Measurements from ENCODE around the gene PSIP1. TPM values are rescaled to one million over a fixed set of nuclear protein-coding genes. Genes with fewer than 3 reads are reported as not detected.

Gene PSIP1
- total and polyA plus RNA-seq, 9 of the 15 experiments (the other 6 are each of a cell fraction or from before 2014, with no cell fraction given), result 18.8 to 119 (median 59.9) TPM

DNA sequence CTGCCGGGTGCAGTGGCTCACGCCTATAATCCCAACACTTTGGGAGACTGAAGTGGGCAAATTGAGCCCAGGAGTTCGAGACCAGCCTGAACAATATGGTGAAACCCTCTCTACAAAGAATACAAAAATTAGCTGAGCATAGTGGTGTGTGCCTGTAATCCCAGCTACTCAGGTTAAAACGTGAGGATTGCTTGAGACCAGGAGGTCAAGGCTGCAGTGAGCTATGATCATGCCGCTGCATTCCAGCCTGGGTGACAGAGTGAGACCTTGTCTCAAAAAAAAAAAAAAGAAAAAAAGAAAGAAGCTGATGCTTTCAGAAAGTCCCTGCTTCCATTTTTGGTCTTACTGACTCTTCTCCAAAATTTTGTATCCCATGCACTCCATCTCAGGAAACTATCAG lies 56.8 kb downstream of the PSIP1 start:
- TF ChIP-seq TAF1 (IDR thresholded peaks at IDR 0.05; ENCODE audit: control insufficient read depth, extremely low read depth, insufficient read depth, low read length, severe bottlenecking) (no peak), SMAD2 (IDR thresholded peaks at IDR 0.05; ENCODE audit: low read depth, low read length) (no peak), ZNF76 (CRISPR knock-in tag; IDR thresholded peaks at IDR 0.05; ENCODE audit: borderline replicate concordance) (no peak), FOXJ3 (CRISPR knock-in tag; IDR thresholded peaks at IDR 0.05) (no peak), FOS (IDR thresholded peaks at IDR 0.05; ENCODE audit: extremely low read depth, insufficient read length) (no peak), ZNF12 (CRISPR knock-in tag; IDR thresholded peaks at IDR 0.05) (no peak)
- FAIRE-seq (no peak), ATAC-seq (no peak), DNase-seq (ENCODE audit: extremely low read depth in 1 of 4, low spot score in 3 of 4) (no peak)
- WGBS (ENCODE audit: insufficient coverage, low coverage, missing lambda C conversion rate), result 100% methylated on average over 4 of the region's 5 CpGs
- H4K20me1 ChIP-seq (replicated peaks; ENCODE audit: control insufficient read depth, insufficient read depth, low read length), result no peaks in the 10 kb centered on the region
- H3K27me3 ChIP-seq (ENCODE audit: control insufficient read depth in 2 of 2, insufficient read depth in 2 of 2, low read length in 2 of 2), result no peaks in the 10 kb centered on the region
- H3K9me1 ChIP-seq (ENCODE audit: control insufficient read depth, insufficient read depth, low read length), result no peaks in the 10 kb centered on the region
- ChIA-PET POLR2A (no interaction called here), CTCF (ENCODE audit: low intra/inter-chr PET ratio) (no interaction called here)
- H3K27ac ChIP-seq (ENCODE audit: extremely low read depth, low read depth, low read length), result no peak overlapping the region
- no peaks in the 10 kb centered on the region for H3K9me3 ChIP-seq (replicated peaks; ENCODE audit: control insufficient read depth, insufficient read depth, low read depth, low read length)
- no peak overlapping the region for H3K9ac ChIP-seq (ENCODE audit: insufficient read depth in 1 of 2, low read depth in 2 of 2, low read length in 2 of 2)
- BruUV-seq (replicated peaks), result no TSS peak
- H3K4me2 ChIP-seq (ENCODE audit: insufficient read depth, low read length), result no peak overlapping the region
- H3K79me2 ChIP-seq (ENCODE audit: control insufficient read depth, insufficient read depth, low read length), result no peaks in the 10 kb centered on the region; the same call in 2 of the 3 replicates
- in situ Hi-C loops (cut with MboI) (no loop called here), intact Hi-C loops (cut with micrococcal nuclease) (no loop called here)
- H2AFZ ChIP-seq (ENCODE audit: low read depth, low read length), result no peak overlapping the region
- peaks cover 72% of the 10 kb centered on the region for H3K36me3 ChIP-seq (ENCODE audit: control insufficient read depth, insufficient read depth, low read length)
- H3K4me3 ChIP-seq, result no peak overlapping the region
- H3K4me1 ChIP-seq (replicated peaks in 1 of 2; ENCODE audit: control insufficient read depth in 2 of 2, insufficient read depth in 2 of 2, low read length in 2 of 2), result no peaks in the 10 kb centered on the region

DNA sequence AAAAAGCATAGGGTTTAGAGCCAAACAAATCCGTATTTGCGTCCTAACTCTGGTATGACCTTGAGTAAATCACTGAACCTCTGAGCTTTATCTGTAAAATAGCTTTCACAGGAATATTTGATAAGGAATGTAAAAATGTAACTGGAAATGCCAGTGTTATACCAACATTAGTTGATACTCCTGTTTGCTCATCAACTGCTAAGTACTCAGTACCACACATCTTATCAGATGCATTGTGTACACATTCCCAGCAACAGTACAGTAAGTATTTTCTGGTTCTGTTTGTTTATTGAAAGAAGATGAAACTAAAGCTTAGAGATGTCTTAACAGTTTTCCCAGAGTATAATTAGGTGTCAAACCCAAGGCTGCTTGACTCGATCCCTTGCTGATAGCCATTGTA lies 66.6 kb downstream of the PSIP1 start:
- no peak for FAIRE-seq
- Histone ChIP-seq H3K4me2 (ENCODE audit: insufficient read depth, low read length) (no peak overlapping the region), H3K36me3 (ENCODE audit: control insufficient read depth, insufficient read depth, low read length) (peaks cover 70% of the 10 kb centered on the region), H3K4me3 (no peak overlapping the region), H3K9me1 (ENCODE audit: control insufficient read depth, insufficient read depth, low read length) (peaks cover 2% of the 10 kb centered on the region), H3K79me2 (ENCODE audit: control insufficient read depth, insufficient read depth, low read length) (peaks cover 12% of the 10 kb centered on the region), H3K9me3 (replicated peaks; ENCODE audit: control insufficient read depth, insufficient read depth, low read depth, low read length) (no peaks in the 10 kb centered on the region), H3K27me3 (ENCODE audit: control insufficient read depth in 2 of 2, insufficient read depth in 2 of 2, low read length in 2 of 2) (no peaks in the 10 kb centered on the region), H3K9ac (ENCODE audit: insufficient read depth in 1 of 2, low read depth in 2 of 2, low read length in 2 of 2) (no peak overlapping the region), H3K4me1 (replicated peaks in 1 of 2; ENCODE audit: control insufficient read depth in 2 of 2, insufficient read depth in 2 of 2, low read length in 2 of 2) (no peaks in the 10 kb centered on the region), H3K27ac (ENCODE audit: extremely low read depth, low read depth, low read length) (no peak overlapping the region), H4K20me1 (replicated peaks; ENCODE audit: control insufficient read depth, insufficient read depth, low read length) (no peaks in the 10 kb centered on the region), H2AFZ (ENCODE audit: low read depth, low read length) (no peak overlapping the region)
- ChIA-PET CTCF (ENCODE audit: low intra/inter-chr PET ratio) (no interaction called here), POLR2A (no interaction called here)
- BruUV-seq (replicated peaks), result no TSS peak
- WGBS (ENCODE audit: insufficient coverage, low coverage, missing lambda C conversion rate), result 92% methylated on average over 3 of the region's 3 CpGs
- intact Hi-C loops (cut with micrococcal nuclease) (no loop called here), in situ Hi-C loops (cut with MboI) (no loop called here)
- DNase-seq (ENCODE audit: extremely low read depth in 1 of 4, low spot score in 3 of 4), result no peak
- ATAC-seq, result no peak
- no peak for TF ChIP-seq SIRT6 (IDR thresholded peaks at IDR 0.05; ENCODE audit: low read depth, low read length)
- TF ChIP-seq BHLHE40 (IDR thresholded peaks at IDR 0.05; ENCODE audit: low read length), result no peak
- TF ChIP-seq, protein P1, sequence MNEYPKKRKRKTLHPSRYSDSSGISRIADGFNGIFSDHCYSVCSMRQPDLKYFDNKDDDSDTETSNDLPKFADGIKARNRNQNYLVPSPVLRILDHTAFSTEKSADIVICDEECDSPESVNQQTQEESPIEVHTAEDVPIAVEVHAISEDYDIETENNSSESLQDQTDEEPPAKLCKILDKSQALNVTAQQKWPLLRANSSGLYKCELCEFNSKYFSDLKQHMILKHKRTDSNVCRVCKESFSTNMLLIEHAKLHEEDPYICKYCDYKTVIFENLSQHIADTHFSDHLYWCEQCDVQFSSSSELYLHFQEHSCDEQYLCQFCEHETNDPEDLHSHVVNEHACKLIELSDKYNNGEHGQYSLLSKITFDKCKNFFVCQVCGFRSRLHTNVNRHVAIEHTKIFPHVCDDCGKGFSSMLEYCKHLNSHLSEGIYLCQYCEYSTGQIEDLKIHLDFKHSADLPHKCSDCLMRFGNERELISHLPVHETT (CRISPR knock-in tag; conservative IDR thresholded peaks at IDR 0.05 in 1 of 2, IDR thresholded peaks at IDR 0.05 in 1 of 2), result no peak
- TF ChIP-seq LEF1 (IDR thresholded peaks at IDR 0.05), result no peak
- TF ChIP-seq XRCC3 (IDR thresholded peaks at IDR 0.05), result no peak
- TF ChIP-seq, protein P2, sequence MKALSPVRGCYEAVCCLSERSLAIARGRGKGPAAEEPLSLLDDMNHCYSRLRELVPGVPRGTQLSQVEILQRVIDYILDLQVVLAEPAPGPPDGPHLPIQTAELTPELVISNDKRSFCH (CRISPR knock-in tag; IDR thresholded peaks at IDR 0.05), result no peak
- TF ChIP-seq, protein P2 (tag; IDR thresholded peaks at IDR 0.05), result no peak
- TF ChIP-seq ETV5 (CRISPR knock-in tag; IDR thresholded peaks at IDR 0.05; ENCODE audit: low read depth), result no peak
- TF ChIP-seq NFIX (CRISPR knock-in tag; IDR thresholded peaks at IDR 0.05; ENCODE audit: low read depth), result no peak
- no peak for TF ChIP-seq ATF1 (CRISPR knock-in tag; IDR thresholded peaks at IDR 0.05)
- TF ChIP-seq ATF1 (tag; IDR thresholded peaks at IDR 0.05), result no peak

Data from K562 (cell line).